Small intestine (tissue), 7 donors: ENCODE results near the gene ELOVL2. TPM values are rescaled to one million over a fixed set of nuclear protein-coding genes. Genes with fewer than 3 reads are reported as not detected.

ENCODE experiments used
- DNase-seq, 2 donors: peaks; one replicate each; pipeline versions ENCODE4 v3.0.0 to v3.0.0-alpha.2; 2013
- FAIRE-seq: peaks from 2 replicates; lab custom pipeline; 2012; peaks lifted over from hg19 to GRCh38; lab: Jason Lieb, UNC
- H3K27ac ChIP-seq, 3 donors: one replicate each; pipeline ENCODE4 v1.5.1; 2013; ENCODE audit warnings: low read length in 2 of 3, mild to moderate bottlenecking in 2 of 3, control low read depth in 1 of 3, inconsistent platforms in 1 of 3, low read depth in 1 of 3, moderate library complexity in 1 of 3
- H3K27me3 ChIP-seq, 3 donors: one replicate each; pipeline ENCODE4 v1.6.1; 2013; ENCODE audit warnings: low read length in 3 of 3, inconsistent platforms in 1 of 3; ENCODE audit not compliant: control insufficient read depth in 3 of 3, insufficient read depth in 3 of 3
- H3K36me3 ChIP-seq, 3 donors: one replicate each; pipeline ENCODE4 v1.6.1; 2013; ENCODE audit warnings: low read length in 3 of 3, inconsistent platforms in 1 of 3, low read depth in 1 of 3, mild to moderate bottlenecking in 1 of 3, moderate library complexity in 1 of 3; ENCODE audit not compliant: control insufficient read depth in 3 of 3, insufficient read depth in 2 of 3
- H3K4me1 ChIP-seq, 3 donors: one replicate each; pipeline ENCODE4 v1.6.1; 2013; ENCODE audit warnings: low read length in 2 of 3, inconsistent platforms in 1 of 3, low read depth in 1 of 3, mild to moderate bottlenecking in 1 of 3, moderate library complexity in 1 of 3; ENCODE audit not compliant: control insufficient read depth in 3 of 3, insufficient read depth in 2 of 3
- H3K4me3 ChIP-seq, 3 donors: one replicate each; pipeline ENCODE4 v1.5.1; 2013; ENCODE audit warnings: low read length in 3 of 3, control low read depth in 1 of 3, inconsistent platforms in 1 of 3, low read depth in 1 of 3, mild to moderate bottlenecking in 1 of 3, moderate library complexity in 1 of 3
- H3K9me3 ChIP-seq, 2 donors: one replicate each; pipeline ENCODE4 v1.6.1; 2013; ENCODE audit warnings: low read depth in 1 of 2, low read length in 1 of 2; ENCODE audit not compliant: control insufficient read depth in 2 of 2, insufficient read depth in 1 of 2
- WGBS, 3 donors: extraction: QIAGEN DNeasy Blood & Tissue Kit; methylation state at CpG; one replicate each; pipeline ENCODE4 v1.1.7; 2013; 5-methylcytosine and 5-hydroxymethylcytosine counted together
- polyA plus RNA-seq, 4 donors: library from polyadenylated mRNA; stranded (reverse) in 3 of 4; unstranded in 1 of 4; fragments of 200-250 nt in 3 of 4; fragments of 120-200 nt in 1 of 4; gene quantifications; one replicate each; pipeline versions ENCODE4 v1.2.1 to v1.2.3, GENCODE V29; 2013
- donor health status: healthy with polysubstance abuse.
- donor health status: control.
- donor health status: control.
- donor health status: Bipolar disorder and iron deficiency.
- donor health status: healthy.

Gene ELOVL2
- polyA plus RNA-seq, 4 donors, result 0.48 to 4.8 TPM; not detected in 2

DNA sequence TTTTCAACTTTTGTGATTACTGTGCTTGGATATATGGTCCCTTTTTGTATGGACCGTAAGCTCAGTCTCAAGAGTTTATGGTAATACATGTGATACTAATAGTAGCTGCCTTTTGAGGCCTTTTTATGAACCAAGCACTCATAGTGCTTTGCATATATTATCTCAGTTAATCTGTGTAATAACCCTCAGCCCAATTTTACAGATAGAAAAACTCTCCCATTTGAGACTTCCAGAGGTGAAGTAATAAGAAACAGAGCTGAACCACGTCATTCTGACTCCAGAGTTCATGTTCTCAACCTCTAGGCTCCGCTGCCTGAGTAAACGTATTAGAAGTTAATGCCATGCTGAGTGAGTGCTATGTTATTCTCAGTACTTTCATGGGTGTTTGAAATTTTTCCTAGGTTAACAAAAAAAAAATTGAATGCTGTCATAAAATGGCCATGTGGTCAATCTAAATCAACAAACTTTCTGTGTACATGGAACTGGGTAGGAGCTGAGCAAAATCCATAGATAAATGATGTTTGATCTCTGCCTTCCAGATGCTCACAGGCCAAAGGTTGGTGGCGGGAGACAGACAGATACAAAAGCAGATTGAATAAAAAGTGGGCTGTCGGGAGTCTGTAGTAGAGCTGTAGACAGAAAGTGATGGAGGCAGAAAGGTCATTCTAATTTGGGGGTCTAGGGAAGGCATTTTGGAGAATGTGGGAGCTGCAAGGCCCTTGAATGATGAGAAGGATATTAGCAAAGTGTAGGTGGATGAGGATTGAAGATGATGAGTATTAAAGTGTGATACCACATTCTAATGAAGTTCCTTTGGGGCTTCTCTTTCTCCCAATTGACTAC lies 22.6 kb upstream of the ELOVL2 start:
- FAIRE-seq (no peak), DNase-seq (peak; percentile 25 to 41)
- Histone ChIP-seq H3K9me3 (no peaks in the 10 kb centered on the region), H3K4me1 (peaks cover 0 to 11% (median 0%) of the 10 kb centered on the region in 3 donors), H3K27me3 (no peaks in the 10 kb centered on the region), H3K36me3 (no peaks in the 10 kb centered on the region), H3K4me3 (no peak overlapping the region), H3K27ac (peak overlapping the region in 1 of 3 donors; percentile 55)
- 42 to 74% (median 48%) methylated on average over 6 of the region's 6 CpGs for WGBS, 3 donors

DNA sequence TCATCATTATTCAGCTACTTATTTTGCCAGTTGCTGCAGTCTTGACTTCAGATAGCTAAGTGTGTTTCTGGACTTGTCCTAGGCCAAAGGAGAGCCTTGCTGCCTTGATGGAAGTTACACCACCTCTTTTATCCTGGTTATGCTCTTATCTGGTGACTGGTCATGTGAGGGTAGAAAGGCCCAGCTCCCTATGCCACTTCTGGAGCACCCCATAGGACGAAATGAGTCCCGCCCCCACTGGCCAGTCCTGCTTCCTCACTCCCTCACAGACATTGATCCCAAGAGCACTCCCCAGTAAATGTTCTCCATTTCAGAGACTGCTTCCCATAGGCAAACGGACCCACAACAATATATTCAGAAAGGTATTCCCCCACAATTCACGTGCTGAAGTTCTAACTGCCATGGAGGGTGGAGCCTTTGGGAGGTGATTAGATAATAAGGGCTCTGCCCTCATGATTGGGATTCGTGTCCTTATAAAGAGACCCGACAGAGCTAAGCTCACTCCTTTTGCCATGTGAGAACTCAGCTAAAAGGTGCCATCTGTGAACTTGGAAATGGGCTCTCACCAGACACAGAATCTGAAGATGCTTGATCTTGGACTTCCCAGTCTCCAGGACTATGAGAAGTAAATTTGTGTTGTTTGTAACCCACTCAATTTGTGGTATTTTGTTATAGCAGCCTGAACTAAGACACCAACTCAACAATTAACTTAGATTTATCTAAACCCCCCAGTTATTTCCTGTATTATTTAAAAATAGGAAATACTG lies 21.5 kb upstream of the ELOVL2 start:
- peak in 1 of 2 donors; percentile 9 for DNase-seq
- Histone ChIP-seq H3K36me3 (no peaks in the 10 kb centered on the region), H3K27ac (no peak overlapping the region), H3K9me3 (no peaks in the 10 kb centered on the region), H3K4me3 (no peak overlapping the region), H3K4me1 (peaks cover 0 to 11% (median 0%) of the 10 kb centered on the region in 3 donors), H3K27me3 (no peaks in the 10 kb centered on the region)
- FAIRE-seq, result no peak
- WGBS, 3 donors, result 67 to 77% (median 73%) methylated on average over 6 of the region's 6 CpGs

DNA sequence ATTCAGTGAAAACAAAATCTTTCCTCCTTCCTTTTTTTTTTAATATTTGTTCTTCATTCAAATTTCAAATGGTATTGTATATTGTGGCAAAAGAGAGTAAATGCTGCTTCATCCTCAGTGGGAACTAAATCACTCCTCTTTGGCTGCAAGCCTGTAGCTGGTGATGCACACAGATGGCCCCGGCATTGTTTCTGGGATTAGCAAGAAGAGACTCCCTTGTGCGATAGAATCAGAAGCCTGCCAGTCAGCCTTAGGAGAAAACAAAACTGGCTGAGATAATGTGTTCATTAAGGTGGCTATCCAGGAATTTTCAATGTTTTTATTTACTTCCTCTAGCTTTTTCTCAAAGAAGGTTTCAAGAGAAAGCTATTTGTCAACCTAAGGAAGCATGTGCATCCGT lies 20.7 kb upstream of the ELOVL2 start:
- Histone ChIP-seq H3K36me3 (no peaks in the 10 kb centered on the region), H3K27me3 (no peaks in the 10 kb centered on the region), H3K27ac (no peak overlapping the region), H3K4me1 (peaks cover 0 to 11% (median 0%) of the 10 kb centered on the region in 3 donors), H3K9me3 (no peaks in the 10 kb centered on the region), H3K4me3 (no peak overlapping the region)
- DNase-seq (no peak), FAIRE-seq (no peak)
- 76 to 92% (median 80%) methylated on average over 3 of the region's 3 CpGs for WGBS, 3 donors

DNA sequence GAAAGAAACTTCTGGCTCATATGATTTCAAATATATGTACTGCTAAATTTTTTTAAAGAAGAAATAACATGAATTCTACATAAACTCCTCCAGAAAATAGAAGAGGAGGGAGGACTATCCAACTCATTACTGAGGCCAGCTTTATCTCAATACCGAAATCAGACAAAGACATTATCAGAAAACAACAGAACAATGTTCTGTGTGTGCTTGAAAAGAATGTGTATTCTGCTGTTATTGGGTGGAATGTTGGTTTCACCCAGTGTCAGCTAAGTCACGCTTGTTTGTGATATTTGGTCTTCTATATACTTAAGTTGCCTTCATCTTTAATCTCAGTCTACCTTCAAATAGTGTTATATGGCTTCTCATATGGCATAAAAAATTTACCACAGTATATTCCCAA lies 18.6 kb upstream of the ELOVL2 start:
- Histone ChIP-seq H3K27me3 (no peaks in the 10 kb centered on the region), H3K9me3 (no peaks in the 10 kb centered on the region), H3K36me3 (no peaks in the 10 kb centered on the region), H3K4me1 (peaks cover 0 to 11% (median 0%) of the 10 kb centered on the region in 3 donors), H3K4me3 (no peak overlapping the region), H3K27ac (no peak overlapping the region)
- no peak for DNase-seq
- no peak for FAIRE-seq
- 81 to 88% (median 82%) methylated on average over 2 of the region's 2 CpGs for WGBS, 3 donors

DNA sequence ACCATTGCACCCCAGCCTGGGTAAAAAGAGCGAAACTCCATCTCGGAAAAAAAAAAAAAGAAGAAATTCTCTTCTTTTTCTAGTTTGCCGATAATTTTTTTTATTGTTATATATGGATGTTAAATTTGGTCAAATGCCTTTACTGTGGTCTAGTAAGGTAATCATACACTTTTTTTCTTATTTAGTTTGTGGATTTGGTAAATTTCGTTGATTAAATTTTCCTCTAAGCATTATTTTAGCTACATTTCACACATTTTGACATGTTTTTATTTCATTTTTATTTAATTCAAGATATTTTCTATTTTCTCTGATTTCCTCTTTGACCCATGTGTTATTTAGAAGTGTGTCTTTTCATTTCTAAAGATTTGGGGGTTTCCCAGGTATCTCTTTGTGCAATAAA lies 18.0 kb upstream of the ELOVL2 start:
- H3K4me3 ChIP-seq, result no peak overlapping the region
- peak; percentile 44 for FAIRE-seq
- H3K4me1 ChIP-seq, result peaks cover 0 to 6% (median 0%) of the 10 kb centered on the region in 3 donors
- H3K36me3 ChIP-seq, result no peaks in the 10 kb centered on the region
- H3K27me3 ChIP-seq, result no peaks in the 10 kb centered on the region
- WGBS, 3 donors, result 89 to 92% (median 89%) methylated on average over 4 of the region's 4 CpGs
- no peak overlapping the region for H3K27ac ChIP-seq
- no peaks in the 10 kb centered on the region for H3K9me3 ChIP-seq
- no peak for DNase-seq

- no peak overlapping the region for H3K27ac ChIP-seq
- H3K4me3 ChIP-seq, result no peak overlapping the region
- no peak for FAIRE-seq
- DNase-seq, result no peak
- H3K9me3 ChIP-seq, result no peaks in the 10 kb centered on the region
- H3K27me3 ChIP-seq, result no peaks in the 10 kb centered on the region
- WGBS, 3 donors, result 92 to 98% (median 94%) methylated on average over 5 of the region's 5 CpGs
- H3K36me3 ChIP-seq, result no peaks in the 10 kb centered on the region
- no peaks in the 10 kb centered on the region for H3K4me1 ChIP-seq
Measured at GRCh38 chr6:11058406-11058805, 14.3 kb upstream of the ELOVL2 start.

- WGBS, 3 donors, result 61 to 74% (median 72%) methylated on average over 1 of the region's 1 CpG
- FAIRE-seq (no peak), DNase-seq (no peak)
- Histone ChIP-seq H3K27ac (no peak overlapping the region), H3K9me3 (no peaks in the 10 kb centered on the region), H3K36me3 (no peaks in the 10 kb centered on the region), H3K27me3 (no peaks in the 10 kb centered on the region), H3K4me1 (no peaks in the 10 kb centered on the region), H3K4me3 (no peak overlapping the region)
Measured at GRCh38 chr6:11056871-11057270, 12.8 kb upstream of the ELOVL2 start.

DNA sequence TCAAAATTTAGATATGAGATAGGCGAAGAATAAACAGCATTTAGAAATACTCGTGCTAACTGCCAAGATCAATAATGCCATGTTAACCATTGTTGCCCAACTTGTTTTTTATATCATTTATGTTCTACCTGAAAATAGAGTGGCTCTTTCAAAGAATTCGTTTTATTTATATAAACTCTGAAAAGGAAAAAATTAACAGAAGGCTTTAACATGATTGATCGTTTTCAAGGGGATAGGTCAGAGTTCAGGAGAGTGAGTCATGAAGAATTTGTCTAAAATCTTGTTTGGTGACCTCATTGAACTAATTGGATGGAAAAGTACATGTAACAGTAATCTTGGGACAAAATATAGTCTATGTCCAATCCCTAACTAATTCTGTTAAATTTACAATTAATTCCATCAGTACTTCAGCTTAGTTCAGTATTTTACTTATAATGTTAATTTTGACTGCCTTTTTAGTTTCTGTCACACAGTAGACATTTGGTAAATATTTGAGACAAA lies 11.1 kb upstream of the ELOVL2 start:
- DNase-seq, result no peak
- WGBS, 3 donors, result 16 to 47% (median 21%) methylated on average over 4 of the region's 4 CpGs
- FAIRE-seq, result no peak
- Histone ChIP-seq H3K27me3 (peaks cover 0 to 2% (median 0%) of the 10 kb centered on the region in 3 donors), H3K9me3 (no peaks in the 10 kb centered on the region), H3K36me3 (no peaks in the 10 kb centered on the region), H3K4me1 (no peaks in the 10 kb centered on the region), H3K27ac (no peak overlapping the region), H3K4me3 (no peak overlapping the region)
